ENCODE results near the gene CDYL. TPM values are rescaled to one million over a fixed set of nuclear protein-coding genes. Genes with fewer than 3 reads are reported as not detected.

CDYL gene
- total RNA-seq, 1 experiment from 2014 or later, result 38.4 TPM

- Histone ChIP-seq H3F3A (ENCODE audit: low read length, unreplicated experiment) (no peaks in the 10 kb centered on the region), H3K4me2 (ENCODE audit: low read length) (no peak overlapping the region), H3K36me3 (ENCODE audit: low read depth, low read length) (no peaks in the 10 kb centered on the region), H3K27me3 (ENCODE audit: low read length) (no peaks in the 10 kb centered on the region), H3K9me2 (replicated peaks; ENCODE audit: low read length) (no peaks in the 10 kb centered on the region), H3K9ac (ENCODE audit: low read length) (no peak overlapping the region), H3K9me3 (ENCODE audit: low read length) (no peaks in the 10 kb centered on the region), H3K27ac (ENCODE audit: low read length) (no peak overlapping the region), H2AFZ (ENCODE audit: low read length) (no peak overlapping the region), H4K20me1 (ENCODE audit: low read length) (0 out of 2 replicates have a peak, but pooled peaks cover 4% of the 10 kb centered on the region), H3K79me2 (ENCODE audit: low read length) (peaks cover 71% of the 10 kb centered on the region), H3K4me3 (ENCODE audit: low read length) (no peak overlapping the region), H3K4me1 (ENCODE audit: insufficient read depth, low read length) (peaks cover 22% of the 10 kb centered on the region)
- TF ChIP-seq EZH2 (IDR thresholded peaks at IDR 0.05; ENCODE audit: low read length, unreplicated experiment), result no peak
- no peak for TF ChIP-seq EZH2phosphoT487 (IDR thresholded peaks at IDR 0.05; ENCODE audit: borderline replicate concordance, low read length)
- TF ChIP-seq CTCF (conservative IDR thresholded peaks at IDR 0.05; ENCODE audit: low read depth, low read length), result no peak
- no peak for DNase-seq
- ChIA-PET POLR2A (ENCODE audit: unreplicated experiment) (no interaction called here), CTCF (no interaction called here)
- ATAC-seq, result no peak
- BruUV-seq (replicated peaks), result no TSS peak
- intact Hi-C loops (cut with micrococcal nuclease), result no loop called here
Measured at GRCh38 chr6:4916954-4917561, 140.9 kb downstream of the CDYL start.

GRCh38 chr6:4920914-4921410, 144.8 kb downstream of the CDYL start:
- ChIA-PET CTCF (no interaction called here), POLR2A (ENCODE audit: unreplicated experiment) (no interaction called here)
- intact Hi-C loops (cut with micrococcal nuclease), result no loop called here
- H3K9ac ChIP-seq (ENCODE audit: low read length), result no peak overlapping the region
- H3K4me2 ChIP-seq (ENCODE audit: low read length), result no peak overlapping the region
- H3K4me3 ChIP-seq (ENCODE audit: low read length), result no peak overlapping the region
- DNase-seq, result peak; percentile 34
- no peaks in the 10 kb centered on the region for H3K9me2 ChIP-seq (replicated peaks; ENCODE audit: low read length)
- no peaks in the 10 kb centered on the region for H3K36me3 ChIP-seq (ENCODE audit: low read depth, low read length)
- no peak overlapping the region for H2AFZ ChIP-seq (ENCODE audit: low read length)
- peaks cover 13% of the 10 kb centered on the region for H3K4me1 ChIP-seq (ENCODE audit: insufficient read depth, low read length)
- H3K9me3 ChIP-seq (ENCODE audit: low read length), result no peaks in the 10 kb centered on the region
- H3K79me2 ChIP-seq (ENCODE audit: low read length), result peaks cover 60% of the 10 kb centered on the region
- TF ChIP-seq EZH2 (IDR thresholded peaks at IDR 0.05; ENCODE audit: low read length, unreplicated experiment) (no peak), EZH2phosphoT487 (IDR thresholded peaks at IDR 0.05; ENCODE audit: borderline replicate concordance, low read length) (no peak), CTCF (conservative IDR thresholded peaks at IDR 0.05; ENCODE audit: low read depth, low read length) (no peak)
- ATAC-seq, result peak; percentile 33; the same call in 1 of the 2 replicates
- H4K20me1 ChIP-seq (ENCODE audit: low read length), result no peaks in the 10 kb centered on the region
- no peak overlapping the region for H3K27ac ChIP-seq (ENCODE audit: low read length)
- H3F3A ChIP-seq (ENCODE audit: low read length, unreplicated experiment), result no peaks in the 10 kb centered on the region
- no peaks in the 10 kb centered on the region for H3K27me3 ChIP-seq (ENCODE audit: low read length)
- BruUV-seq (replicated peaks), result no TSS peak

GRCh38 chr6:4922488-4923037, 146.4 kb downstream of the CDYL start:
- Histone ChIP-seq H4K20me1 (ENCODE audit: low read length) (no peaks in the 10 kb centered on the region), H3K79me2 (ENCODE audit: low read length) (peaks cover 59% of the 10 kb centered on the region), H3K4me2 (ENCODE audit: low read length) (no peak overlapping the region), H3K9me2 (replicated peaks; ENCODE audit: low read length) (no peaks in the 10 kb centered on the region), H3K4me3 (ENCODE audit: low read length) (no peak overlapping the region), H3K9ac (ENCODE audit: low read length) (no peak overlapping the region), H2AFZ (ENCODE audit: low read length) (no peak overlapping the region), H3K36me3 (ENCODE audit: low read depth, low read length) (no peaks in the 10 kb centered on the region), H3K27ac (ENCODE audit: low read length) (no peak overlapping the region), H3F3A (ENCODE audit: low read length, unreplicated experiment) (no peaks in the 10 kb centered on the region), H3K27me3 (ENCODE audit: low read length) (no peaks in the 10 kb centered on the region), H3K4me1 (ENCODE audit: insufficient read depth, low read length) (peaks cover 13% of the 10 kb centered on the region), H3K9me3 (ENCODE audit: low read length) (no peaks in the 10 kb centered on the region)
- intact Hi-C loops (cut with micrococcal nuclease), result no loop called here
- ChIA-PET POLR2A (ENCODE audit: unreplicated experiment) (interaction anchor here (0.6 kb wide), 1 partner anchor 617 kb away, joined by 3 read pairs; no protein-coding TSS in a partner anchor), CTCF (no interaction called here)
- DNase-seq, result no peak
- no TSS peak for BruUV-seq (replicated peaks)
- TF ChIP-seq CTCF (conservative IDR thresholded peaks at IDR 0.05; ENCODE audit: low read depth, low read length), result no peak
- no peak for TF ChIP-seq EZH2phosphoT487 (IDR thresholded peaks at IDR 0.05; ENCODE audit: borderline replicate concordance, low read length)
- TF ChIP-seq EZH2 (IDR thresholded peaks at IDR 0.05; ENCODE audit: low read length, unreplicated experiment), result no peak
- no peak for ATAC-seq

Data from PC-3 (cell line).